ENCODE data around the gene SCN2B. TPM values are rescaled to one million over a fixed set of nuclear protein-coding genes. Genes with fewer than 3 reads are reported as not detected.

Gene SCN2B
- total and polyA plus RNA-seq, 2 of the 13 experiments (the other 11 are each of a cell fraction or from before 2014, with no cell fraction given): 0.01 to 0.02 TPM

GRCh38 chr11:118170882-118171268 is 5.6 kb downstream of the SCN2B start:
- Histone ChIP-seq H3K27me3 (ENCODE audit: control insufficient read depth in 1 of 2, insufficient read depth in 2 of 2, low read length in 2 of 2) (peaks cover 6 to 65% of the 10 kb centered on the region in 2 experiments), H3K9ac (ENCODE audit: insufficient read depth, low read depth, low read length) (no peak overlapping the region), H2AFZ (ENCODE audit: low read length) (no peak overlapping the region), H3K36me3 (replicated peaks in 1 of 2; ENCODE audit: control insufficient read depth in 1 of 2, insufficient read depth in 2 of 2, low read length in 2 of 2) (no peaks in the 10 kb centered on the region), H3K9me3 (ENCODE audit: low read length) (no peaks in the 10 kb centered on the region), H3K79me2 (ENCODE audit: insufficient read depth, low read length) (no peaks in the 10 kb centered on the region), H3K4me1 (ENCODE audit: insufficient read depth, low read length) (peaks cover 28% of the 10 kb centered on the region), H3K4me2 (ENCODE audit: low read depth, low read length) (no peak overlapping the region), H4K20me1 (ENCODE audit: insufficient read depth, low read length) (no peaks in the 10 kb centered on the region), H3K27ac (ENCODE audit: extremely low read length, insufficient read depth, low read length) (no peak overlapping the region), H3K4me3 (replicated peaks in 1 of 3; ENCODE audit: insufficient read depth in 1 of 3, low read depth in 2 of 3, low read length in 3 of 3) (no peak overlapping the region)
- in situ Hi-C loops (cut with HindIII; ENCODE audit: extremely low pct_ligation_motif_present, low pct_unique_long_range_greater_than_20kb): no loop called here
- ATAC-seq (no peak), DNase-seq (ENCODE audit: low spot score) (no peak), FAIRE-seq (no peak)
- 11% methylated on average over 6 of the region's 8 CpGs for WGBS (ENCODE audit: low lambda C conversion rate)
- BruUV-seq (replicated peaks): no TSS peak
- no peak for TF ChIP-seq GTF2F1 (IDR thresholded peaks at IDR 0.05; ENCODE audit: low read length)
- no peak for TF ChIP-seq ZNF609 (CRISPR knock-in tag; IDR thresholded peaks at IDR 0.05; ENCODE audit: borderline replicate concordance)
- TF ChIP-seq NONO (IDR thresholded peaks at IDR 0.05): no peak
- no peak for TF ChIP-seq NONO (CRISPR knock-in tag; conservative IDR thresholded peaks at IDR 0.05)
- TF ChIP-seq FOXA3 (CRISPR knock-in tag; IDR thresholded peaks at IDR 0.05): no peak
- no peak for TF ChIP-seq CAMTA2 (CRISPR knock-in tag; IDR thresholded peaks at IDR 0.05; ENCODE audit: borderline replicate concordance)
- TF ChIP-seq MAFF (IDR thresholded peaks at IDR 0.05; ENCODE audit: low read depth, low read length): no peak
- no peak for TF ChIP-seq ZNF274 (CRISPR knock-in tag; IDR thresholded peaks at IDR 0.05)
- TF ChIP-seq ZNF850 (CRISPR knock-in tag; conservative IDR thresholded peaks at IDR 0.05): no peak
- no peak for TF ChIP-seq REST (IDR thresholded peaks at IDR 0.05; ENCODE audit: borderline replicate concordance in 1 of 2, low read depth in 1 of 2, low read length in 2 of 2)
- no peak for TF ChIP-seq MEIS1 (CRISPR knock-in tag; IDR thresholded peaks at IDR 0.05; ENCODE audit: borderline replicate concordance)
- intact Hi-C loops (cut with micrococcal nuclease; ENCODE audit: unreplicated experiment): loop anchor here (1.0 kb wide), 1 partner anchor 26 kb away; no protein-coding TSS in a partner anchor
- ChIA-PET CTCF (ENCODE audit: low intra/inter-chr PET ratio, low total read pairs) (interaction anchor here (1.3 to 2.5 kb wide), 2 partner anchors 26 to 120 kb away, joined by 6 to 14 read pairs; no protein-coding TSS in a partner anchor), POLR2A (no interaction called here)
